ENCODE data around the gene TRIM69.

DNA sequence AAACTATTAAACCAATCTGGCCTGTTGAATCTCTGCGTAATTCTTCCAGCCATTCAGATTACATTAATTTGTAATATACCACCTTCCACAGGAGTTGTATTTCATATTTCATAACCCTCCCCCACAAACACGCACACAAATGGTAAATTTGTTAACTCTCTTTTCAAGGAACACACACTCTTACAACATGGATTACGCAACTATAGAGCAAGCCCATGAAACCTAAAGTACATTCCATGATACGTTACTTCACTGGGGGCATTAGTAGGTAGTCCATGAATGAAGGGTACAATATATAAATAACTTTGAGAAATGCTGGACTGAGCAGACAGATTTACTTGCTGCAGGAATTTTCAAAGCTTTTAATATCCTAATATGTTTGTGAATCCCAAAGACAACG lies 65.0 kb downstream of the TRIM69 start:
- TF ChIP-seq POLR2AphosphoS5 (IDR thresholded peaks at IDR 0.05; ENCODE audit: low read depth, low read length) (no peak), TAF1 (IDR thresholded peaks at IDR 0.05; ENCODE audit: borderline replicate concordance, insufficient read depth, low read length) (no peak), SIN3A (IDR thresholded peaks at IDR 0.05; ENCODE audit: borderline replicate concordance, insufficient read depth, low read length) (no peak), FOXP2 (optimal IDR thresholded peaks at IDR 0.05; ENCODE audit: borderline replicate concordance, extremely low read depth, extremely low read length, insufficient read depth) (no peak)
- TF ChIP-seq, protein P1, sequence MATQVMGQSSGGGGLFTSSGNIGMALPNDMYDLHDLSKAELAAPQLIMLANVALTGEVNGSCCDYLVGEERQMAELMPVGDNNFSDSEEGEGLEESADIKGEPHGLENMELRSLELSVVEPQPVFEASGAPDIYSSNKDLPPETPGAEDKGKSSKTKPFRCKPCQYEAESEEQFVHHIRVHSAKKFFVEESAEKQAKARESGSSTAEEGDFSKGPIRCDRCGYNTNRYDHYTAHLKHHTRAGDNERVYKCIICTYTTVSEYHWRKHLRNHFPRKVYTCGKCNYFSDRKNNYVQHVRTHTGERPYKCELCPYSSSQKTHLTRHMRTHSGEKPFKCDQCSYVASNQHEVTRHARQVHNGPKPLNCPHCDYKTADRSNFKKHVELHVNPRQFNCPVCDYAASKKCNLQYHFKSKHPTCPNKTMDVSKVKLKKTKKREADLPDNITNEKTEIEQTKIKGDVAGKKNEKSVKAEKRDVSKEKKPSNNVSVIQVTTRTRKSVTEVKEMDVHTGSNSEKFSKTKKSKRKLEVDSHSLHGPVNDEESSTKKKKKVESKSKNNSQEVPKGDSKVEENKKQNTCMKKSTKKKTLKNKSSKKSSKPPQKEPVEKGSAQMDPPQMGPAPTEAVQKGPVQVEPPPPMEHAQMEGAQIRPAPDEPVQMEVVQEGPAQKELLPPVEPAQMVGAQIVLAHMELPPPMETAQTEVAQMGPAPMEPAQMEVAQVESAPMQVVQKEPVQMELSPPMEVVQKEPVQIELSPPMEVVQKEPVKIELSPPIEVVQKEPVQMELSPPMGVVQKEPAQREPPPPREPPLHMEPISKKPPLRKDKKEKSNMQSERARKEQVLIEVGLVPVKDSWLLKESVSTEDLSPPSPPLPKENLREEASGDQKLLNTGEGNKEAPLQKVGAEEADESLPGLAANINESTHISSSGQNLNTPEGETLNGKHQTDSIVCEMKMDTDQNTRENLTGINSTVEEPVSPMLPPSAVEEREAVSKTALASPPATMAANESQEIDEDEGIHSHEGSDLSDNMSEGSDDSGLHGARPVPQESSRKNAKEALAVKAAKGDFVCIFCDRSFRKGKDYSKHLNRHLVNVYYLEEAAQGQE (IDR thresholded peaks at IDR 0.05; ENCODE audit: insufficient read depth in 1 of 2, low read depth in 2 of 2, low read length in 2 of 2) = no peak

Data from PFSK-1 (cell line).